Adrenal gland (tissue), 5 donors: ENCODE data around the gene HOXA13.

ENCODE experiments used
- CTCF ChIP-seq, 6 experiments: fragments of 450-650 bp in 4 of 6; fragments of 200-600 bp in 2 of 6; sonication (generic) in 1 of 6; IDR thresholded peaks; 1 replicate in 5 of 6; 2 replicates in 1 of 6; pipeline versions ENCODE4 v1.5.1 to v1.8.0; 2016 to 2021; ENCODE audit warnings: antibody characterized with exemption in 6 of 6, mild to moderate bottlenecking in 2 of 6, moderate library complexity in 1 of 6
- POLR2A ChIP-seq, 2 donors: fragments of 450-650 bp; IDR thresholded peaks; one replicate each; pipeline ENCODE4 v1.6.1; 2017; ENCODE audit warnings: antibody characterized with exemption in 2 of 2, mild to moderate bottlenecking in 2 of 2, moderate library complexity in 1 of 2
- donor health status: DM: no; HTN: no; CAD: no.

- TF ChIP-seq CTCF (IDR thresholded peaks at IDR 0.05): no peak
- no peak for TF ChIP-seq POLR2A (IDR thresholded peaks at IDR 0.05)
These were observed 47.8 kb upstream of the HOXA13 start for GRCh38 chr7:27247452-27248426.
